Testis (tissue), 2 donors: ENCODE data around the gene SIKE1.

Source experiments
- POLR2A ChIP-seq: fragments of 450-650 bp; IDR thresholded peaks from one replicate; pipeline ENCODE4 v1.6.1; 2017; ENCODE audit warnings: antibody characterized with exemption, mild to moderate bottlenecking, moderate library complexity
- TF ChIP-seq, protein P1 (sequence below), 3 experiments: fragments of 450-650 bp in 2 of 3; fragments of 200-600 bp in 1 of 3; sonication (generic) in 1 of 3; IDR thresholded peaks; one replicate each; pipeline ENCODE4 v1.5.1; 2016 to 2019; ENCODE audit warnings: antibody characterized with exemption in 3 of 3, mild to moderate bottlenecking in 2 of 3, moderate library complexity in 1 of 3

DNA sequence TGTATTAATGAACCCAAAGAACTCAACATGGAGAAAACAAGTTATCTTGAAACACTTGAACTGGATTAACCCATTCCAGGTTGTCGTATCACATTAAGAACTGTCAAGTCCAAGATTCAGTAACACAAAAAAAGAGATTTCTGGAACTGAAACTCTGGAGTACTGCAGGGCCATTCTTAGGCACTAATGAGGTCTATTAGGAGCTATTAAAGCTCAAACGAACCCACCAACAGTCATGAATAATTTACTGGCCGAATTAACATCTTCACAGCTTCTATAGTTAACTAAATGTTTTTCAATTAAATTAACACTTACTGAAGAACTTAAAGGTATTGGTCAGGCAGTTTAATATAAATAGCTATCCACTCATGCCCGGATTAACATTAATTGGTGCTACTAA is 27.3 kb downstream of the SIKE1 start:
- TF ChIP-seq POLR2A = no peak
- TF ChIP-seq, protein P1, sequence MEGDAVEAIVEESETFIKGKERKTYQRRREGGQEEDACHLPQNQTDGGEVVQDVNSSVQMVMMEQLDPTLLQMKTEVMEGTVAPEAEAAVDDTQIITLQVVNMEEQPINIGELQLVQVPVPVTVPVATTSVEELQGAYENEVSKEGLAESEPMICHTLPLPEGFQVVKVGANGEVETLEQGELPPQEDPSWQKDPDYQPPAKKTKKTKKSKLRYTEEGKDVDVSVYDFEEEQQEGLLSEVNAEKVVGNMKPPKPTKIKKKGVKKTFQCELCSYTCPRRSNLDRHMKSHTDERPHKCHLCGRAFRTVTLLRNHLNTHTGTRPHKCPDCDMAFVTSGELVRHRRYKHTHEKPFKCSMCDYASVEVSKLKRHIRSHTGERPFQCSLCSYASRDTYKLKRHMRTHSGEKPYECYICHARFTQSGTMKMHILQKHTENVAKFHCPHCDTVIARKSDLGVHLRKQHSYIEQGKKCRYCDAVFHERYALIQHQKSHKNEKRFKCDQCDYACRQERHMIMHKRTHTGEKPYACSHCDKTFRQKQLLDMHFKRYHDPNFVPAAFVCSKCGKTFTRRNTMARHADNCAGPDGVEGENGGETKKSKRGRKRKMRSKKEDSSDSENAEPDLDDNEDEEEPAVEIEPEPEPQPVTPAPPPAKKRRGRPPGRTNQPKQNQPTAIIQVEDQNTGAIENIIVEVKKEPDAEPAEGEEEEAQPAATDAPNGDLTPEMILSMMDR (IDR thresholded peaks at IDR 0.05) = no peak
